Thyroid gland (tissue), 4 donors: Measurements from ENCODE around the gene SIM2.

Source experiments
- POLR2A ChIP-seq, 2 donors: fragments of 450-650 bp; IDR thresholded peaks; one replicate each; pipeline ENCODE4 v1.6.1; 2017; ENCODE audit warnings: antibody characterized with exemption in 2 of 2, mild to moderate bottlenecking in 2 of 2, moderate library complexity in 1 of 2
- TF ChIP-seq, protein P1 (sequence below), 6 experiments: fragments of 200-600 bp in 3 of 6; fragments of 450-650 bp in 3 of 6; sonication (generic) in 3 of 6; IDR thresholded peaks; one replicate each; pipeline ENCODE4 v1.5.1; 2016 to 2019; ENCODE audit warnings: antibody characterized with exemption in 6 of 6, mild to moderate bottlenecking in 2 of 6, inconsistent platforms in 1 of 6, moderate library complexity in 1 of 6

DNA sequence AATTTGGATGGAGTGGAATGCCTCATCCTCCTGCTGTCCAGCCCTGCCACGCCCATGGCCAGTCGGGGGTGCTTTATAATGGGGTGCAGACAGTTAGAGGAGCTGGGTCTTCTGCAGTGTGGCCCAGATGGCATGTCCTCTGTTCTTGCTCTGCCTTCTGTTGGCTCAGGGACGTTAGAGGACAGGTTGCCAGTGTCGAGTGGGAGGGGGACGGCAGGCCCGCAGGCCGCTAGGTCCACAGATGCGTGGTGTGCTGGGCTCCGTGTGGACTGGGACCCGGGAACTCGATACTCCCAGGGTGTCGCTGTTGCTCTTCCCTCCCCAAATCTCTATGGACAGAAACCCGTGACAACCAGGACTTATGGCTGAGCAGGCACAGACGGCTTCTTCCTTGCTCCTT is 33.3 kb downstream of the SIM2 start:
- TF ChIP-seq, protein P1, sequence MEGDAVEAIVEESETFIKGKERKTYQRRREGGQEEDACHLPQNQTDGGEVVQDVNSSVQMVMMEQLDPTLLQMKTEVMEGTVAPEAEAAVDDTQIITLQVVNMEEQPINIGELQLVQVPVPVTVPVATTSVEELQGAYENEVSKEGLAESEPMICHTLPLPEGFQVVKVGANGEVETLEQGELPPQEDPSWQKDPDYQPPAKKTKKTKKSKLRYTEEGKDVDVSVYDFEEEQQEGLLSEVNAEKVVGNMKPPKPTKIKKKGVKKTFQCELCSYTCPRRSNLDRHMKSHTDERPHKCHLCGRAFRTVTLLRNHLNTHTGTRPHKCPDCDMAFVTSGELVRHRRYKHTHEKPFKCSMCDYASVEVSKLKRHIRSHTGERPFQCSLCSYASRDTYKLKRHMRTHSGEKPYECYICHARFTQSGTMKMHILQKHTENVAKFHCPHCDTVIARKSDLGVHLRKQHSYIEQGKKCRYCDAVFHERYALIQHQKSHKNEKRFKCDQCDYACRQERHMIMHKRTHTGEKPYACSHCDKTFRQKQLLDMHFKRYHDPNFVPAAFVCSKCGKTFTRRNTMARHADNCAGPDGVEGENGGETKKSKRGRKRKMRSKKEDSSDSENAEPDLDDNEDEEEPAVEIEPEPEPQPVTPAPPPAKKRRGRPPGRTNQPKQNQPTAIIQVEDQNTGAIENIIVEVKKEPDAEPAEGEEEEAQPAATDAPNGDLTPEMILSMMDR (IDR thresholded peaks at IDR 0.05) = no peak
- no peak for TF ChIP-seq POLR2A (IDR thresholded peaks at IDR 0.05)
